ENCODE data around the gene PRKCQ. TPM values are rescaled to one million over a fixed set of nuclear protein-coding genes. Genes with fewer than 3 reads are reported as not detected.

PRKCQ gene
- total and polyA plus RNA-seq, 2 of the 4 experiments (the other 2 are of a cell fraction), result under 0.01 to 0.03 TPM

GRCh38 chr10:6530966-6531365, 49.1 kb downstream of the PRKCQ start:
- intact Hi-C loops (cut with micrococcal nuclease) (no loop called here), dilution Hi-C loops (cut with HindIII; ENCODE audit: low sequenced_read_pairs, unreplicated experiment) (no loop called here), in situ Hi-C loops (cut with MboI; ENCODE audit: low sequenced_read_pairs) (no loop called here)
- Histone ChIP-seq H3K9me3 (ENCODE audit: control insufficient read depth, insufficient read depth, low read length) (no peaks in the 10 kb centered on the region), H3K4me2 (ENCODE audit: low read depth, low read length) (no peak overlapping the region), H2AFZ (replicated peaks; ENCODE audit: low read length, poor library complexity) (no peak overlapping the region), H2AK9ac (replicated peaks; ENCODE audit: low read depth, low read length, poor library complexity) (no peak overlapping the region), H2BK20ac (ENCODE audit: low read depth, low read length) (no peak overlapping the region), H3K4me3 (ENCODE audit: insufficient read depth, low read depth, low read length) (no peak overlapping the region), H4K20me1 (ENCODE audit: insufficient read depth, low read length) (no peaks in the 10 kb centered on the region), H2BK120ac (ENCODE audit: low read depth, low read length) (no peak overlapping the region), H3K9me1 (ENCODE audit: insufficient read depth, low read length) (no peaks in the 10 kb centered on the region), H3K79me1 (ENCODE audit: low read depth in 1 of 2, low read length in 2 of 2) (no peaks in the 10 kb centered on the region), H3K27ac (ENCODE audit: insufficient read depth, low read length) (no peak overlapping the region), H4K91ac (ENCODE audit: insufficient read depth, low read depth, low read length) (no peak overlapping the region), H3K14ac (replicated peaks; ENCODE audit: low read depth, low read length) (no peak overlapping the region), H3K23ac (ENCODE audit: low read depth, low read length) (no peak overlapping the region), H2AK5ac (ENCODE audit: low read depth, low read length) (no peak overlapping the region), H3K4me1 (ENCODE audit: control insufficient read depth, insufficient read depth, low read length) (no peaks in the 10 kb centered on the region), H3K18ac (ENCODE audit: low read depth, low read length) (no peak overlapping the region), H2BK5ac (ENCODE audit: low read depth, low read length, poor library complexity, severe bottlenecking) (no peak overlapping the region), H3K4ac (ENCODE audit: low read depth, low read length) (no peak overlapping the region), H3K36me3 (ENCODE audit: control insufficient read depth, insufficient read depth, low read length) (no peaks in the 10 kb centered on the region), H3K27me3 (ENCODE audit: control insufficient read depth, insufficient read depth, low read length) (no peaks in the 10 kb centered on the region), H3K56ac (ENCODE audit: extremely low read depth, insufficient read depth, low read length) (no peak overlapping the region), H3K9ac (ENCODE audit: low read depth, low read length) (no peak overlapping the region), H2BK15ac (ENCODE audit: low read depth, low read length) (no peak overlapping the region), H4K8ac (ENCODE audit: low read depth in 2 of 2, low read length in 2 of 2) (no peak overlapping the region), H4K5ac (ENCODE audit: low read depth, low read length) (no peak overlapping the region)
- no peak for ATAC-seq (ENCODE audit: low read depth)
- no TSS peak for BruUV-seq (replicated peaks)
- 30% methylated on average over 3 of the region's 4 CpGs; no CpG with 5 or more reads in 1 of the 2 experiments for WGBS, 2 experiments (ENCODE audit: extremely low coverage in 2 of 2, insufficient read length in 1 of 2)
- POLR2A ChIA-PET (ENCODE audit: unreplicated experiment), result no interaction called here
- TF ChIP-seq ELK1 (IDR thresholded peaks at IDR 0.05; ENCODE audit: borderline replicate concordance, low read depth, low read length) (no peak), FOS (IDR thresholded peaks at IDR 0.05; ENCODE audit: low read depth, low read length) (no peak), POLR2A (IDR thresholded peaks at IDR 0.05; ENCODE audit: low read depth, low read length) (no peak), USF2 (IDR thresholded peaks at IDR 0.05; ENCODE audit: low read depth, low read length) (no peak), RFX5 (IDR thresholded peaks at IDR 0.05; ENCODE audit: low read depth, low read length) (no peak), RCOR1 (IDR thresholded peaks at IDR 0.05; ENCODE audit: insufficient replicate concordance, low read length) (no peak), MAFK (IDR thresholded peaks at IDR 0.05; ENCODE audit: low read depth, low read length) (no peak), SMC3 (IDR thresholded peaks at IDR 0.05; ENCODE audit: low read depth, low read length) (no peak), MAZ (IDR thresholded peaks at IDR 0.05; ENCODE audit: borderline replicate concordance, low read depth, low read length) (no peak), CHD1 (IDR thresholded peaks at IDR 0.05; ENCODE audit: low read depth, low read length) (no peak), RAD21 (IDR thresholded peaks at IDR 0.05; ENCODE audit: low read length) (no peak), CEBPB (IDR thresholded peaks at IDR 0.05; ENCODE audit: low read depth, low read length) (no peak), NFE2L2 (IDR thresholded peaks at IDR 0.05; ENCODE audit: low read depth, low read length) (no peak), MXI1 (IDR thresholded peaks at IDR 0.05; ENCODE audit: borderline replicate concordance, low read depth, low read length) (no peak)
- CTCF ChIA-PET, result no interaction called here
- DNase-seq, result no peak
